Measurements from ENCODE around the gene PTPRF. TPM values are rescaled to one million over a fixed set of nuclear protein-coding genes. Genes with fewer than 3 reads are reported as not detected.

PTPRF gene
- polyA plus RNA-seq, 1 experiment: 68.3 TPM

- no peaks in the 10 kb centered on the region for H3K27me3 ChIP-seq (ENCODE audit: control insufficient read depth, insufficient read depth, low read length)
- no peak overlapping the region for H3K4me3 ChIP-seq (ENCODE audit: low read depth, low read length)
- DNase-seq (ENCODE audit: low read depth, low spot score): no peak
- ChIA-PET CTCF (no interaction called here), POLR2A (no interaction called here)
- no peak overlapping the region for H3K27ac ChIP-seq (ENCODE audit: low read depth, low read length)
- H3K9me3 ChIP-seq (ENCODE audit: control insufficient read depth, insufficient read depth, low read length): no peaks in the 10 kb centered on the region
- TF ChIP-seq, protein P1, sequence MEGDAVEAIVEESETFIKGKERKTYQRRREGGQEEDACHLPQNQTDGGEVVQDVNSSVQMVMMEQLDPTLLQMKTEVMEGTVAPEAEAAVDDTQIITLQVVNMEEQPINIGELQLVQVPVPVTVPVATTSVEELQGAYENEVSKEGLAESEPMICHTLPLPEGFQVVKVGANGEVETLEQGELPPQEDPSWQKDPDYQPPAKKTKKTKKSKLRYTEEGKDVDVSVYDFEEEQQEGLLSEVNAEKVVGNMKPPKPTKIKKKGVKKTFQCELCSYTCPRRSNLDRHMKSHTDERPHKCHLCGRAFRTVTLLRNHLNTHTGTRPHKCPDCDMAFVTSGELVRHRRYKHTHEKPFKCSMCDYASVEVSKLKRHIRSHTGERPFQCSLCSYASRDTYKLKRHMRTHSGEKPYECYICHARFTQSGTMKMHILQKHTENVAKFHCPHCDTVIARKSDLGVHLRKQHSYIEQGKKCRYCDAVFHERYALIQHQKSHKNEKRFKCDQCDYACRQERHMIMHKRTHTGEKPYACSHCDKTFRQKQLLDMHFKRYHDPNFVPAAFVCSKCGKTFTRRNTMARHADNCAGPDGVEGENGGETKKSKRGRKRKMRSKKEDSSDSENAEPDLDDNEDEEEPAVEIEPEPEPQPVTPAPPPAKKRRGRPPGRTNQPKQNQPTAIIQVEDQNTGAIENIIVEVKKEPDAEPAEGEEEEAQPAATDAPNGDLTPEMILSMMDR (IDR thresholded peaks at IDR 0.05; ENCODE audit: low read depth, low read length): no peak
These were observed 9.2 kb downstream of the PTPRF start for GRCh38 chr1:43539726-43540434.

GRCh38 chr1:43540653-43541071 lies 10.0 kb downstream of the PTPRF start:
- H3K4me3 ChIP-seq (ENCODE audit: low read depth, low read length): no peak overlapping the region
- no peaks in the 10 kb centered on the region for H3K9me3 ChIP-seq (ENCODE audit: control insufficient read depth, insufficient read depth, low read length)
- ChIA-PET POLR2A (no interaction called here), CTCF (interaction anchor here (0.8 kb wide), 1 partner anchor 11 kb away, joined by 4 read pairs; no protein-coding TSS in a partner anchor)
- H3K27ac ChIP-seq (ENCODE audit: low read depth, low read length): no peak overlapping the region
- no peak for DNase-seq (ENCODE audit: low read depth, low spot score)
- H3K27me3 ChIP-seq (ENCODE audit: control insufficient read depth, insufficient read depth, low read length): no peaks in the 10 kb centered on the region
- TF ChIP-seq, protein P1 (IDR thresholded peaks at IDR 0.05; ENCODE audit: low read depth, low read length): no peak

GRCh38 chr1:43541141-43541540 lies 10.5 kb downstream of the PTPRF start:
- H3K27ac ChIP-seq (ENCODE audit: low read depth, low read length): no peak overlapping the region
- POLR2A ChIA-PET: no interaction called here
- no peak for DNase-seq (ENCODE audit: low read depth, low spot score)
- no peak overlapping the region for H3K4me3 ChIP-seq (ENCODE audit: low read depth, low read length)
- H3K9me3 ChIP-seq (ENCODE audit: control insufficient read depth, insufficient read depth, low read length): no peaks in the 10 kb centered on the region
- H3K27me3 ChIP-seq (ENCODE audit: control insufficient read depth, insufficient read depth, low read length): no peaks in the 10 kb centered on the region
- CTCF ChIA-PET: interaction anchor here (0.8 kb wide), 1 partner anchor 11 kb away, joined by 4 read pairs; no protein-coding TSS in a partner anchor
- TF ChIP-seq, protein P1 (IDR thresholded peaks at IDR 0.05; ENCODE audit: low read depth, low read length): no peak

- Histone ChIP-seq H3K4me3 (ENCODE audit: low read depth, low read length) (no peak overlapping the region), H3K27ac (ENCODE audit: low read depth, low read length) (no peak overlapping the region), H3K27me3 (ENCODE audit: control insufficient read depth, insufficient read depth, low read length) (no peaks in the 10 kb centered on the region), H3K9me3 (ENCODE audit: control insufficient read depth, insufficient read depth, low read length) (no peaks in the 10 kb centered on the region)
- no peak for DNase-seq (ENCODE audit: low read depth, low spot score)
- ChIA-PET CTCF (interaction anchor here (1.0 kb wide), 1 partner anchor 13 kb away, joined by 3 read pairs; no protein-coding TSS in a partner anchor), POLR2A (no interaction called here)
- TF ChIP-seq, protein P1 (IDR thresholded peaks at IDR 0.05; ENCODE audit: low read depth, low read length): no peak
These were observed 11.2 kb downstream of the PTPRF start for GRCh38 chr1:43541721-43542401.

Data from AG04450 (cell line).